MCF 10A (cell line): ENCODE results near the gene CTNNA2. TPM values are rescaled to one million over a fixed set of nuclear protein-coding genes. Genes with fewer than 3 reads are reported as not detected.

Source experiments
- BruUV-seq: library from RNA; stranded (reverse); fragments of 400-500 nt; replicated peaks from 2 replicates; lab custom pipeline; 2021; lab: Mats Ljungman, UMichigan
- CTCF ChIA-PET: fragments of 300-600 bp; sonication (Branson Sonifier 250); formaldehyde crosslinking; extraction: SDS; loops from one replicate; lab custom pipeline; 2021; ENCODE audit warnings: antibody characterized with exemption, inconsistent platforms; lab: Yijun Ruan, JAX
- POLR2A ChIA-PET: fragments of 300-600, 350-650 bp; sonication (Branson Sonifier 250); formaldehyde crosslinking; extraction: SDS; loops from one replicate; lab custom pipeline; 2020; ENCODE audit warnings: antibody characterized with exemption, inconsistent platforms; lab: Yijun Ruan, JAX
- DNase-seq: peaks from one replicate; pipeline ENCODE4 v3.0.0-alpha.2; 2018; ENCODE audit not compliant: unreplicated experiment
- H3K27ac Mint-ChIP-seq: one replicate; pipeline ENCODE4 v1.8.0; 2022; ENCODE audit warnings: mild to moderate bottlenecking, low read depth, mixed read lengths; ENCODE audit not compliant: unreplicated experiment
- H3K27me3 Mint-ChIP-seq: one replicate; pipeline ENCODE4 v1.8.0; 2022; ENCODE audit warnings: mixed read lengths; ENCODE audit not compliant: insufficient read depth, unreplicated experiment
- H3K36me3 Mint-ChIP-seq: one replicate; pipeline ENCODE4 v1.8.0; 2022; ENCODE audit warnings: mild to moderate bottlenecking, moderate library complexity, mixed read lengths; ENCODE audit not compliant: insufficient read depth, unreplicated experiment
- H3K4me1 Mint-ChIP-seq: one replicate; pipeline ENCODE4 v1.8.0; 2022; ENCODE audit warnings: mixed read lengths; ENCODE audit not compliant: insufficient read depth, unreplicated experiment
- H3K4me3 Mint-ChIP-seq: one replicate; pipeline ENCODE4 v1.8.0; 2022; ENCODE audit warnings: mild to moderate bottlenecking, moderate library complexity, mixed read lengths; ENCODE audit not compliant: unreplicated experiment
- H3K9me3 Mint-ChIP-seq: one replicate; pipeline ENCODE4 v1.8.0; 2022; ENCODE audit warnings: mixed read lengths; ENCODE audit not compliant: unreplicated experiment
- CTCF ChIP-seq: fragments of 200-600 bp; IDR thresholded peaks from one replicate; pipeline ENCODE4 v1.8.0; 2022; ENCODE audit warnings: antibody characterized with exemption, mild to moderate bottlenecking; ENCODE audit not compliant: unreplicated experiment
- intact Hi-C: fragments of 100-400 bp; cut with micrococcal nuclease; formaldehyde crosslinking; loops from 2 replicates; pipeline ENCODE4 v1.14.1; 2022
- total RNA-seq: library from RNA; stranded (reverse); gene quantifications from 2 replicates; pipeline ENCODE4 v1.2.3, GENCODE V29; 2022

CTNNA2 gene
- total RNA-seq, 1 experiment from 2014 or later: not detected

DNA sequence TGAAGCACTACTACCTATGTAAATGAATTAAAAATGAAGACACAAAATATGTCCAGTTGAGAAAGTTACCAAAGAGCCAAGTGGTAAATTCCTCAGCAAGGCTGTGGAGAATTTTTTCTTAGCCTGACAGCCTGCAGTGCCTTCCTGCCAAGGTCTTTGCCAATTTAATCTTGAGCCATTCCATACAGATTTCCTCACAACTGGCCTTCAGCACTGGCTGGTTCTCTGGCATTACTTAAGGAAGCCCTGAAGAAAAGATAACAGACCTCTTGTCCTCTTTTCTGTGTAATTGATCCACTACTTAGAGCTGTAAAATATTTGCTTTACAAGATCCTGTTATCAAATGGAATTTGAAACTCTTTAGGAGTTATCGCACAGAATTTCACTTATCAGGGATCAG is 1125.9 kb downstream of the CTNNA2 start:
- Mint-ChIP-seq H3K27ac (no peak overlapping the region), H3K36me3 (no peaks in the 10 kb centered on the region), H3K27me3 (no peaks in the 10 kb centered on the region), H3K9me3 (no peaks in the 10 kb centered on the region), H3K4me3 (no peak overlapping the region), H3K4me1 (peaks cover 11% of the 10 kb centered on the region)
- BruUV-seq: no TSS peak
- CTCF ChIA-PET: no interaction called here
- peak; percentile 3 for DNase-seq
- POLR2A ChIA-PET: no interaction called here
- intact Hi-C loops: no loop called here
- TF ChIP-seq CTCF: no peak

DNA sequence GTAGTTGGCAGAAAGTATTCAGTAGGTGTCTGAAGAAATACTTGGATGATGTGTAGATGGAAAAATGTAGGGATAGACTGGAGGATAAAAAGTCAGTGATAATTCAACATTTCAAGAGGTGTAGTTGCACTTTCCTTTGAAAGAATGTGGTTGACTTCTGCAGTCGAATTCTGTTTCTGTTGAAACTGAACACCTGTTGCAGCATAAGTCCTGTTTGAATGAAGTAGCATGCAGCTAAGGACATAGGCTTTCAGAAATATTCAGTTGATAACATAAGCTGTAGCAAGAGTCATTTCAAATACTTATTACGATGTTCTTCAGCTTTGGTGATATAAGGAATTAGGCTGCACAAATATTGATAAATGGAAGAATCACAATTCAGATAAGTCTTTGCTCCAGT is 1129.6 kb downstream of the CTNNA2 start:
- Mint-ChIP-seq H3K36me3 (no peaks in the 10 kb centered on the region), H3K27me3 (no peaks in the 10 kb centered on the region), H3K27ac (no peak overlapping the region), H3K9me3 (no peaks in the 10 kb centered on the region), H3K4me1 (peaks cover 13% of the 10 kb centered on the region), H3K4me3 (no peak overlapping the region)
- intact Hi-C loops: no loop called here
- BruUV-seq: no TSS peak
- DNase-seq: no peak
- ChIA-PET POLR2A (no interaction called here), CTCF (no interaction called here)
- no peak for TF ChIP-seq CTCF

- intact Hi-C loops: no loop called here
- CTCF ChIA-PET: interaction anchor here (0.7 kb wide), 1 partner anchor 29 kb away, joined by 3 read pairs; no protein-coding TSS in a partner anchor
- POLR2A ChIA-PET: interaction anchor here (0.6 kb wide), 1 partner anchor 175 kb away, joined by 3 read pairs; no protein-coding TSS in a partner anchor
Measured at GRCh38 chr2:80643598-80643997, 1130.7 kb downstream of the CTNNA2 start.

GRCh38 chr2:80651435-80651834 is 1138.6 kb downstream of the CTNNA2 start:
- TF ChIP-seq CTCF: no peak
- Mint-ChIP-seq H3K36me3 (no peaks in the 10 kb centered on the region), H3K4me1 (no peaks in the 10 kb centered on the region), H3K27ac (no peak overlapping the region), H3K9me3 (peaks cover 8% of the 10 kb centered on the region), H3K4me3 (no peak overlapping the region), H3K27me3 (no peaks in the 10 kb centered on the region)
- POLR2A ChIA-PET: no interaction called here
- no TSS peak for BruUV-seq
- CTCF ChIA-PET: interaction anchor here (0.7 to 1.2 kb wide), 2 partner anchors 16 to 578 kb away, joined by 3 read pairs; no protein-coding TSS in a partner anchor
- intact Hi-C loops: no loop called here
- no peak for DNase-seq

More at GRCh38 chr2:80643598-80643997, 1130.7 kb downstream of the CTNNA2 start:
- Mint-ChIP-seq H3K4me3 (no peak overlapping the region), H3K4me1 (peaks cover 13% of the 10 kb centered on the region), H3K27me3 (no peaks in the 10 kb centered on the region), H3K27ac (no peak overlapping the region), H3K9me3 (no peaks in the 10 kb centered on the region), H3K36me3 (no peaks in the 10 kb centered on the region)
- peak; percentile 68 for DNase-seq
- BruUV-seq: no TSS peak
- TF ChIP-seq CTCF: no peak
